HG03442 (cell line): ENCODE data around the gene RASIP1.

ENCODE experiments used
- ATAC-seq: cut with Tn5 transposase; IDR thresholded peaks from one replicate; pipeline ENCODE4 v1.9.1; 2021; ENCODE audit warnings: mild to moderate bottlenecking, moderate library complexity; ENCODE audit not compliant: unreplicated experiment

RASIP1 gene

DNA sequence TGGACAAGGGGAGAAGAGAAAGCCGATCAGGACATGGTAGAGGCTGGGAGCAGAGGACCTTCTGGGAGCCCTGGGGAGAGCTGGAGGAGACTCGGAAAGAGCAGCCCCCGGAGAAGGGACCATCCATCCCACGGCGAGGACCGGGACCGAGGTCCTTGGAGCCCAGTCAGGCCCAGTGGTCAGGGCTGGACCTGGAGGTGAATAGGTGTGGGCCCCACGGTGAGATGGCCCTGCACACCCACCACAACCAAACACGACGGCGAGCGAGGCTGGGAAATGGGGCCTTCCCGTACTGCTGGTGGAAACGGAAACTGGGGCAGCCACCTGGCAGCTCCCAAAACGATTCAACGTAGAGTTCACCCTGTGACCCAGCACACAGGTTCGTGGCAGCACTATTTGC, 63.9 kb downstream of the RASIP1 start:
- ATAC-seq = no peak

- ATAC-seq = no peak
Observed at GRCh38 chr19:48674921-48675824, 65.2 kb downstream of the RASIP1 start.

DNA sequence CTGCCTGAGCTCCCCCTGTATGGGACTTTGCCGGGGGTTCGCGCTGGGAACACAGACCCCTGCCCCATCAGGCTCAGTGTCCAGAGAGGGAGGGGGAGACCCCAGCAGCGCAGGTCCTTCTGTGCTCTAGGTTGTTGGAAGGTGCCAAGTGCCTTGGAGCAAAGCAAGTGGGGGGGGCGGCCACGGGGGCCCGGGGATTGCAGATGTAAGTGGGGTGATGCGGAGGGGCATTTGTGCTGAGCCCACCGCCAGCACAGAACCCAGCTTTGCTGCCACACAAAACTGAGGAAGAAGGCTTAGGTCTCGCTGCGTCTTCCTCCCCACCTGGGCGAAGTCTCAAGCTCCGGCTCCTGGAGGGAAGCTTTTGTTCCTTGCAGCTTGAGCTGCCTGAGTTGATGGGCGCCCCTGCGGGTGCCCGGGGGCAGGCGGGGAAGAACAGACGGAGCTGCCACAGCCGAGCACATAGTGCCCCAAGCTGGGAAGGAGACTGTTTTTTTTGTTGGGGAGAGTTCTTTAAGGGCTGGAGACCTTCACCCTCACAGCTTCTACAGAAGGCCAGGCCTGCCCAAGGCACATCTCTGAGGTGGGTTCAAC, 66.1 kb downstream of the RASIP1 start:
- ATAC-seq = no peak

DNA sequence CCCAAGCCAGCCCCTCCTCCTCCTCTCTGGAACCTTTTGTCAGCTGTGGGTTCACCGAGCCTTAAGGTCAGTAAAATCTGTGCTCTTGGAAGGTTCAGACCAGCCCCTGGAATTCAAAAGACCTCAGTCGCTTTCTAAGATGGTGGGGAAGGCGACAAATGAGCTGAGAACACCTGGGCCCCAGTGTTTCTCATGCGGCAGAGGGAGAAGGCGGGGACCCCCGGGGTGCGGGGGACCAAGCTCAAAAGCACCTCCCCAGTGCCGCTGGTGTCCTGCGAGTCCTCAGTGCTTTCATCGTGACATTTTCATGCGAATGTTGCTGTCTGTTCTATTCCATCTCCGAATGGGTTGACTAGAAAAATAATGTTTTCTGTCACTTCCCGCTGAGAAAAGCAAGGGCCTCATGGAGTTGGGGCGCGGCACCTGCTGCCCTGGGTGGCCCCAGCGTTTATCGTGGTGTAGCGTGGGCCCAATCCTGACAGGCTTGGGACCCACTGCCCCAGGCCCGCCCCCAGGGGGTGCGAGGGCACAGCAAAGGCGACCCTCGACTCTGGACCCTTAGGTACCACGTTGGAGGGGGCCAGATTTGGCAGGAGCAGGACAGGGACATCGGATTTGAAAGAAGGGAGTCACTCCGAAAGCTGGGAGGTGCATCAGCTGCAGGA, 66.8 kb downstream of the RASIP1 start:
- ATAC-seq = no peak

- ATAC-seq = no peak
Observed at GRCh38 chr19:48672994-48673393, 67.4 kb downstream of the RASIP1 start, which contains the start of gene NTN5. TSS of gene NTN5 (minus strand) at chr19:48673017. CDS start at chr19:48670986, 2,031 bp downstream.

- ATAC-seq = no peak
Observed at GRCh38 chr19:48671446-48671995, 68.9 kb downstream of the RASIP1 start.

- ATAC-seq = no peak
Observed at GRCh38 chr19:48670699-48671445, 69.5 kb downstream of the RASIP1 start.
